ENCODE results near the gene EPHB1.
"Not testable (repeated sequence)": the region's sequence is repeated elsewhere in the genome, so short reads cannot be mapped to it uniquely, and the experiment has no call there.

EPHB1 gene

GRCh38 chr3:135018149-135018923 lies 223.3 kb downstream of the EPHB1 start:
- CTCF ChIA-PET = no interaction called here
- no peak for DNase-seq (ENCODE audit: low read depth, low spot score)
- no peak overlapping the region for H3K4me3 ChIP-seq (ENCODE audit: low read depth, low read length)
- POLR2A ChIA-PET = no interaction called here
- no peak for TF ChIP-seq CTCF (IDR thresholded peaks at IDR 0.05; ENCODE audit: insufficient read depth, low read length, missing control alignments)

GRCh38 chr3:135020181-135020580 lies 225.1 kb downstream of the EPHB1 start:
- CTCF ChIA-PET = no interaction called here
- DNase-seq (ENCODE audit: low read depth, low spot score) = no peak
- H3K4me3 ChIP-seq (ENCODE audit: low read depth, low read length) = no peak overlapping the region
- no peak for TF ChIP-seq CTCF (IDR thresholded peaks at IDR 0.05; ENCODE audit: insufficient read depth, low read length, missing control alignments)
- POLR2A ChIA-PET = no interaction called here

GRCh38 chr3:135023996-135024658 lies 229.1 kb downstream of the EPHB1 start:
- CTCF ChIA-PET = no interaction called here
- no peak overlapping the region for H3K4me3 ChIP-seq (ENCODE audit: low read depth, low read length)
- POLR2A ChIA-PET = no interaction called here
- TF ChIP-seq CTCF (IDR thresholded peaks at IDR 0.05; ENCODE audit: insufficient read depth, low read length, missing control alignments) = no peak
- no peak for DNase-seq (ENCODE audit: low read depth, low spot score)

GRCh38 chr3:135030768-135031615 lies 235.9 kb downstream of the EPHB1 start:
- CTCF ChIA-PET; H3K4me3 ChIP-seq (ENCODE audit: low read depth, low read length); DNase-seq (ENCODE audit: low read depth, low spot score); POLR2A ChIA-PET: not testable (repeated sequence)

- ChIA-PET CTCF (no interaction called here), POLR2A (no interaction called here)
- TF ChIP-seq CTCF (IDR thresholded peaks at IDR 0.05; ENCODE audit: insufficient read depth, low read length, missing control alignments) = no peak
- DNase-seq (ENCODE audit: low read depth, low spot score) = no peak
- H3K4me3 ChIP-seq (ENCODE audit: low read depth, low read length) = no peak overlapping the region
Observed at GRCh38 chr3:135033737-135034136, 238.7 kb downstream of the EPHB1 start.

GRCh38 chr3:135034291-135034768 lies 239.3 kb downstream of the EPHB1 start:
- no peak for TF ChIP-seq CTCF (IDR thresholded peaks at IDR 0.05; ENCODE audit: insufficient read depth, low read length, missing control alignments)
- ChIA-PET POLR2A (no interaction called here), CTCF (no interaction called here)
- H3K4me3 ChIP-seq (ENCODE audit: low read depth, low read length) = no peak overlapping the region
- DNase-seq (ENCODE audit: low read depth, low spot score) = no peak

Data from AG04449 (cell line).